WI38 (cell line): ENCODE results near the gene SEMG1.

ENCODE experiments used
- H3K4me3 ChIP-seq: 2 replicates; pipeline ENCODE4 v1.5.1; 2011; ENCODE audit warnings: low read depth, mild to moderate bottlenecking, control low read depth, low read length
- TF ChIP-seq, protein P1 (sequence below): IDR thresholded peaks from 2 replicates; pipeline ENCODE4 v1.5.1; 2012; ENCODE audit warnings: low read depth, mild to moderate bottlenecking, control low read depth, low read length

Gene SEMG1

DNA sequence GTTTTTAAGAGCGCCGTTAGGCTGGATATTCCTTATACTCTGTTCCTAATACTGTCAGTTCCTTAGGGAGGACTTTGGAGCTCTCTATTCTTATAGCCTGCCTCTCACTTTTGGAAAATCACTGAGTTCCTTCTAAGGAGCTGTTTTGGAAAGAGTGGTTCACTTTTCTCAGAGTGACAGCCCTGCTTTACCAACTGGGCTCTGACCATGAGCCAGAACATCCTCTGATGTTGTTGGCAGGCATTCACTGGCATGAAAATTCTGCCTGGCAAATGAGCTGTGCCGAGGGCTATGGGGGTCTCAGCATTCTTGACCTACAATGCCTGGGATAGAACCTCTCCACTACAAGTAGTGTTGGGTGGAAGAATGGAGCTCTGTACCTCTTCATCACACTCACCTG, 14.9 kb upstream of the SEMG1 start:
- TF ChIP-seq, protein P1, sequence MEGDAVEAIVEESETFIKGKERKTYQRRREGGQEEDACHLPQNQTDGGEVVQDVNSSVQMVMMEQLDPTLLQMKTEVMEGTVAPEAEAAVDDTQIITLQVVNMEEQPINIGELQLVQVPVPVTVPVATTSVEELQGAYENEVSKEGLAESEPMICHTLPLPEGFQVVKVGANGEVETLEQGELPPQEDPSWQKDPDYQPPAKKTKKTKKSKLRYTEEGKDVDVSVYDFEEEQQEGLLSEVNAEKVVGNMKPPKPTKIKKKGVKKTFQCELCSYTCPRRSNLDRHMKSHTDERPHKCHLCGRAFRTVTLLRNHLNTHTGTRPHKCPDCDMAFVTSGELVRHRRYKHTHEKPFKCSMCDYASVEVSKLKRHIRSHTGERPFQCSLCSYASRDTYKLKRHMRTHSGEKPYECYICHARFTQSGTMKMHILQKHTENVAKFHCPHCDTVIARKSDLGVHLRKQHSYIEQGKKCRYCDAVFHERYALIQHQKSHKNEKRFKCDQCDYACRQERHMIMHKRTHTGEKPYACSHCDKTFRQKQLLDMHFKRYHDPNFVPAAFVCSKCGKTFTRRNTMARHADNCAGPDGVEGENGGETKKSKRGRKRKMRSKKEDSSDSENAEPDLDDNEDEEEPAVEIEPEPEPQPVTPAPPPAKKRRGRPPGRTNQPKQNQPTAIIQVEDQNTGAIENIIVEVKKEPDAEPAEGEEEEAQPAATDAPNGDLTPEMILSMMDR: no peak
- H3K4me3 ChIP-seq: no peak overlapping the region

DNA sequence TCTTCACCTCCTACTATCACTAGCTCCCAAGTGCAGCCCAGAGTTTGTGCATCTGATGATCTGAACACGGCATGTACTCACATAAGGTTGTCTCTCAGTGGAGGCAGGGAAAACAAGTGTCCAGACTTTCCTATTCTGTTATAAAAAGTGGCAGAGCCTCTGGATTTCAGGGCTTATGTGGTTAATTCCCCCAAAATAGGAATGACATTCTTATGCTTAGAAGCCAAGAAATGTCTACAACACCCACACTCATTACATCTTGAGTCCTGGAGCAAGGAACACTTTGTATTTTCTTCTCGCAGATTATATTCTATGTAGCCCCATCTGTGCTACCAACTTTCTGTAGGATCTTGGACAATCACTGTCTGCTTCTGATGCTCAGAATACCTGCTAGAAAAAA, 13.5 kb upstream of the SEMG1 start:
- H3K4me3 ChIP-seq: no peak overlapping the region
- TF ChIP-seq, protein P1: no peak

DNA sequence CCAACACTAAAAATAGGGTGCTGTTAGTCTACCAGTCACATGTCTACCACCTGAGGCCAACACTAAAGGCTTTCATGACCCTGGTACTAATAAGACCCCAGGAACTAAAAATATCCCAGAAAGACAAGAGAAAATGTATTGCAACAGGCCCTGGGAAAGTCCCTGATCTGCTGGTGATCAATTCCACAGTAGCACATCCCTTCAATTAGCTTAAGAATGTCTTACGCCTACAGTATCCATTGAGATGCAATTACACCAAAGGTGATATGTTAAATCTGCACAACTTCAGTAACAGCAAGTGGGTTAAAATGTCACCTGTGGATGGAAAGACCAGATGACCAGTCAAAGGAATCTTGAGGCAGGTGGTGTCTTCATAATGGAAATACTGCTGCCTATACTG, 3.1 kb downstream of the SEMG1 start:
- TF ChIP-seq, protein P1: no peak
- no peak overlapping the region for H3K4me3 ChIP-seq

DNA sequence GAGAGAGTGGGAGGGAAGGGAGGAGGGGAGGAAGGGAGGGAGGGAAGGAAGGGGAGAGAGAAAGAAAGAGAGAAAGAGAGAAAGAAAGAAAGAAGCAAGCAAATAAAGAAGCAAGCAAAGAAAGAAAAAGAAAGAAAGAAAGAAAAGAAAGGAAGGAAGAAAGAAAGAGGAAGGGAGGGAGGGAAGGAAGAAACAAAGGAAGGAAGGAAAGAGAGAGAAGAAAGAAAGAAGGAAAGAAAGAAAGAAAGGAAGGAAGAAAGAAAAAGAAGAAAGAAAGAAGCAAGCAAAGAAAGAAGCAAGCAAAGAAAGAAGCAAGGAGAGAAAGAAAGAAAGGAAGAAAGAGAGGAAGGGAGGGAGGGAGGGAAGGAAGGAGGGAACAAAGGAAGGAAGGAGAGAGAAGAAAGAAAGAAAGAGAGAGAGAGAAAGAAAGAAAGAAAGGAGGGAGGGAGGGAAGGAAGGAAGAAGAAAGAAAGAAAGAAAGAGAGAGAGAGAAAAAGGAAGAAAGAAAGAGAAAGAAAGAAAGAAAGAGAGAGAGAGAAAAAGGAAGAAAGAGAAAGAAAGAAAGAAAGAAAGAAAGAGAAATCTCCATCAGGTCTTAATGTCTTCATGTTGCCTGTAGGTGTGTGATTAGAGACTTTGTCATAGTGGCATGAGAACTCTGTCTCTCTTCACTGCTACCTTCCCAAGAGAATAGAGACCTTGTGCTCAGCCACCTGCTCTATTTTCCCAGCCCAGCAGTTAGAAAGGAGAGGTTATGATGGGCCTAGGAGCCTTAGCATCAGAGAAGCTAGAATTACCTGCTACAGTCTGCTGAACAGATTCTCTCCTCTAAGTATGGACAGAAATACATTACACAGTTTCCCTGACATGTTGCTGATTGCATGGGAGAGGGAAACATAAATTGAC, 5.0 kb downstream of the SEMG1 start:
- TF ChIP-seq, protein P1: no peak
- H3K4me3 ChIP-seq: no peak overlapping the region

DNA sequence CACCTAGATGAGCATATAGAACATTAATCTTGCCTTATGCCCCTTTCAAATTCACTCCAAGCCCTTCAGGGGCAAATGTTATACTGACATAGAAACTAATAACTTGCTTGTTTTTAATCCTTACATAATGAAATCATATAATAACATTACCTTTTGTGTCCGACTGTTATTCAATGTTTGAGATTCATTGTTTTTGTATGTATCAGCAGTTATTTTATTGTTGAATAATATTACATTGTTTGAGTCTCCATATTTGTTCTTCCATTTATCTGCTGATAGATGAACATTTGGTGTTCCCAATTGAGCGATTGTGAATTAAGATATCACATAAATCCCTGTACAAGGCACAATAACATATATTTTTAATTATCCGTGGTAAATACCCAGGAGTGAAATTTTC, 6.0 kb downstream of the SEMG1 start:
- TF ChIP-seq, protein P1: no peak
- H3K4me3 ChIP-seq: no peak overlapping the region

DNA sequence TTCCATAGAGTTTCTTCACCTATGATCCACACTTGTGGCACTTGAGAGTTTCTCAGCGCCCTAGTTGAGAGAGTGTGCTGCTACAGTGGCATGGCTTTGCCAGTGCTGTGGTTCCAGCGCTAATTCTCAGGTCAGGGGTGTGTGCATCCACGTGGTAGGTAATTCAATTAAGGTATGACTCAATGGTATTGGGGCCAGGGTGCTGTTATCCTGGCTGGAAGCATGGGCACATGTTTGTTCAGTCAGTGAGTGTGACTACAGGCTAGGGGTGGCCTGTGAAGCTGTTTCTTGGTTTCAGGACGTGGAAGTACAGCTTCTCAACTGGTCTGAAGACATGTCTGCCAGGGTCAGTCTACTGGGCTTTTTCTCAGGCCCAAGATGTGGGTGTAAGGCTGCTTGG, 11.3 kb downstream of the SEMG1 start:
- TF ChIP-seq, protein P1: no peak
- no peak overlapping the region for H3K4me3 ChIP-seq

DNA sequence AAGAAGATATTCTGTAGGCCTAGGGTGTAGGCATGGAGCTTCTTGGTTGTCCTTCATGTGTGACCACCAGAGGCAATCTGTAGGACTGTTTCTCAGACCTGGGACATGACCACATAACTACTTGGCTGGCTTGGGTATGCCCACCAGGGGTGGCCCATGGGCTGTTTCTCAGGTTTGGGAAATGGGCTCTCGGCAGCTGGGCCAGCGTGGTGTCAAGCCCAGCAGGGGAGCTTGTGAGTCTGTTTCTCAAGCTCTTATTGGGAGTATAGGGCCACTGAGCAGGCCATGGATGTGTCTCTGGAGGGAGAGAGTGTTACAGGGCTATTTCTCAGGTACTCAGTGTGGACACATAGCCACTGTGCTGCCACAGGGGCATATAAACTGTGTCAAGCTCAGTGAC, 11.8 kb downstream of the SEMG1 start:
- TF ChIP-seq, protein P1: no peak

More for the DNA sequence above, 11.8 kb downstream of the SEMG1 start:
- no peak overlapping the region for H3K4me3 ChIP-seq
